ENCODE measurements around the gene HNRNPC. TPM values are rescaled to one million over a fixed set of nuclear protein-coding genes. Genes with fewer than 3 reads are reported as not detected.
A peak's percentile ranks its signal among the peaks of the same experiment; 100 is the strongest.
"Not testable (repeated sequence)": the region's sequence is repeated elsewhere in the genome, so short reads cannot be mapped to it uniquely, and the experiment has no call there.

HNRNPC gene
- total RNA-seq, 1 experiment from 2014 or later, result 1,766 TPM

DNA sequence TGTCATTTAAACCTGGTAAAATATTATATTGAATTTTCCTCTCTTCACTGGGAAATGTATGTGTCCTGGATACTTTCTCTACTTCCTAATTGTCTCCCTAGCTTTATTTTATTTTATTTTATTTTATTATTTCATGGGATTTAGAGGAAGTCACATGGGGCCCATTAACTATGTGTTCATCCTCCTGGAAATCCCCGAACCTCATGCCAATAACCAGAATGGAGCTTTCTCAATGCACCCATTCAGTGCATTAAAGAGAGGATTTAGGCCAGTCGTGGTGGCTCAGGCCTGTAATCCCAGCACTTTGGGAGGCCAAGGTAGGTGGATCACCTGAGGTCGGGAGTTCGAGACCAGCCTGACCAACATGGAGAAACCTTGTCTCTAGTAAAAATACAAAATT lies 9.4 kb upstream of the HNRNPC start:
- in situ Hi-C loops (cut with HindIII; ENCODE audit: low sequenced_read_pairs), result no loop called here
- no peak for DNase-seq (ENCODE audit: low spot score)

DNA sequence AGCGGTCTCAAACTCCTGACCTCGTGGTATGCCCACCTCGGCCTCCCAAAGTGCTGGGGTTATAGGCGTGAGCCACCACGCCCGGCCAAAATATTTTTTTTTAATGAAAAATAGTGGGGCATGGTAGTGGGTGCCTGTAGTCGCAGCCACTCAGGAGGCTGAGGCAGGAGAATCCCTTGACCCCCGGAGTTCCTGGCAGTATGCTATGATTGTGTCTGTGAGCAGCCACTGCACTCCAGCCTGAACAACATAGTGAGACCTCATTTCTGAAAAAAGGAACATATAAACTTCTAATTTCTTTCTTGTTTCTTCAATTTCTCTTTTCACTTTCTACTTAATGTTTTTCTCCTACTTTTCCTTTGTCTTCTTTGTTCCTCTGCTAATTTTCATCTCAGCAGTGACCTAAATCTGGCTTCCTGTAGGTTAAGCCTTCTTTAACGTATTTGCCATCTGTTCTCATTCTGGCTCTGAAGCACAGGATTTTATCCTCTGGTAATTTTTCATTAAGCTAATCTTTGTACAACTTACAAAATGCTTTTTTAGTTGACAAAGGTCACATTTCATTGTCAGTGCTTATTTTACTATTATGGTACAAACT lies 6.1 kb upstream of the HNRNPC start:
- DNase-seq (ENCODE audit: low spot score), result peak; percentile 72
- in situ Hi-C loops (cut with HindIII; ENCODE audit: low sequenced_read_pairs), result no loop called here

DNA sequence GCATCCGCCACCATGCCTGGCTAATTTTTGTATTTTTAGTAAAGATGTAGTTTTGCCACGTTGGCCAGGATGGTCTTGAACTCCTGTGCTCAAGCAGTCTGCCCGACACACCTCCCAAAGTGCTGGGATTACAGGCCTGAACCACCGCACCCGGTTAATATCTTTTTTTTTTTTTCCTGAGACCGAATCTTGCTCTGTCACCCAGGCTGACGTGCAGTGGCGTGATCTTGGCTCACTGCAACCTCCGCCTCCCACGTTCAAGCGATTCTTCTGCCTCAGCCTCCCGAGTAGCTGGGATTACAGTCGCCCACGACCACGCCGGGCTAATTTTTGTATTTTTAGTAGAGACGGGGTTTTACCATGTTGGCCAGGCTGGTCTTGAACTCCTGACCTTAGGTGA lies 3.4 kb upstream of the HNRNPC start:
- in situ Hi-C loops (cut with HindIII; ENCODE audit: low sequenced_read_pairs); DNase-seq (ENCODE audit: low spot score): not testable (repeated sequence)

DNA sequence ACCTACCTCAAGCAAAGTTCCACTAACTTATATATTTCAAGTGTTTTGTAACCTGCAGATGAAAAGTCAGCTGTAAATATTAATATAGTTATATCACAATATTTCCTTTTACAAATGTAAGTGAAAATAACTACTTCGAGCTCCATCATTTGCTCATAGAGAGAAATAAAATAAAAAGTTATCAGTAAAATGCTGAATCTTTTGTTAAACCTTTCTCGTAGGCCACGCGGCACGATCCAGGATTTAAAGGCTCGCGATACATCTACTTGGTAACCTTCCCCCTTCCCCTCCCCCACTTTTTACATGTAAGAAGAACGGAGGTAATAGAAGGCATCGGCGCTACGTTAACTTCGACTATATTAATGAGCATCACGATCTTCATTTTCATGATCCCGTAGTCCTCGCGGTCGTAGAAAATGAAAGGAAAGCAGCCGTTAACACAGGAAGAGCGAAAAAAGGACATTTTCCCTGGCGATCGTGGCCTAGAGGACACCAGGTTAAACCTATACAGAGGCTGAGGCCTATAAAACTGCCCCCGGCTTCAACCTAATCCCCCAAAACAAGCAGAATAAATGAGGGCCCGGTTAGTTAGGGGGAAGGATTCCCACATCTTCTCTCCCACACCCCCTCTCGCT lies 508 bp downstream of the HNRNPC start:
- DNase-seq (ENCODE audit: low spot score), result peak; percentile 48
- in situ Hi-C loops (cut with HindIII; ENCODE audit: low sequenced_read_pairs), result no loop called here

DNA sequence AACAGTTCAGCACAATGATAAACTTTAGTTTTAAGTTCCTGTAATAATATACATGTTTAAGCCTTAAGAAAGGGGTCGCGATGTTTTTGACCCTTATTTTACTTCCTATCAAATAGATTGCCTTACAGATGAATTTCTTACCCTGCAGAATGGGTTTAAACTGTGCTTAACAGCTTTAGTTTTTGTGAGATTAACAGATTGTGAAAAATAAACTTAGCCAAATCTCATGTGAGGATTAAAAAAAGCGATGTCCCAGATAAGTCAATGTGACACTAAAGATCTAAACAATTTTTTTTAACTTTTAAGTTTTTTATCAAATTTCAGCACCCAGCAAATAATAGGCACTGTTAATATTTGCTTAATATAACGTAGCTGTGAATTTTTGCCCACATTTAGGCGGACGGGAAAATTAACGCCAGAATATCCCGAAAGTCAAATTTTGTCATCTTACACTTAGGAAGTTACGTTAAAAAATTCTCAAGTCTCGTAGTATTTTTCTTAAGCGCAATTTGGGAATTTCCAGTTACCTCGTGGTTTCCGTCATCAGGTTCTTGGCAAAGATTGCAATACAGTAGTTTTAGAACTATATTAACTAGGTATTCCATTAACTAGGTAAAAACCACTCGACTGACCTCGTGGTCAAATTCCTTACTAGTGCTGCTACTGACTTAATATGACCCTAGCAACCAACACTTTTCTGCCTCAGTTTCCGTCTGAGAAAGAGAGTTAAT lies 1.2 kb downstream of the HNRNPC start:
- in situ Hi-C loops (cut with HindIII; ENCODE audit: low sequenced_read_pairs), result no loop called here
- DNase-seq (ENCODE audit: low spot score), result no peak

DNA sequence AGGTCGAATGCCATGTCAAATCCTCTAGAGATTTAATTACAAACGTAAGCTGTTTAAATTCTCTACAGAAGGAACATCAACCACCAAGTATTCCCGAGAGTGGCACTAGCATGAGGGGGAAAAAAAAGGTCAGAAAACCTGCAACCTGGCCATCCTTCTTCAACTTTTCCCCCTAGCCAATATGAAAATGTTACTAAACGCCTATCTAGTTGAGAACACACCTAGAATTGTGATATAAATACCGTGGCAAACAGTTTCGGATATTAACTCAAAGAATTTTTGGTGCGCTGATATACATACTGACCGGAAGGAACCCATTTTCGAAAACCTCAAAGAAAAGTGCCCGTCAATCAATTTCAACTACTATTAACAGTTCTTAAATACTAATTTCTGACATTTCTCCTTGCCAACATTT lies 1.8 kb downstream of the HNRNPC start:
- DNase-seq (ENCODE audit: low spot score), result no peak
- in situ Hi-C loops (cut with HindIII; ENCODE audit: low sequenced_read_pairs), result no loop called here

DNA sequence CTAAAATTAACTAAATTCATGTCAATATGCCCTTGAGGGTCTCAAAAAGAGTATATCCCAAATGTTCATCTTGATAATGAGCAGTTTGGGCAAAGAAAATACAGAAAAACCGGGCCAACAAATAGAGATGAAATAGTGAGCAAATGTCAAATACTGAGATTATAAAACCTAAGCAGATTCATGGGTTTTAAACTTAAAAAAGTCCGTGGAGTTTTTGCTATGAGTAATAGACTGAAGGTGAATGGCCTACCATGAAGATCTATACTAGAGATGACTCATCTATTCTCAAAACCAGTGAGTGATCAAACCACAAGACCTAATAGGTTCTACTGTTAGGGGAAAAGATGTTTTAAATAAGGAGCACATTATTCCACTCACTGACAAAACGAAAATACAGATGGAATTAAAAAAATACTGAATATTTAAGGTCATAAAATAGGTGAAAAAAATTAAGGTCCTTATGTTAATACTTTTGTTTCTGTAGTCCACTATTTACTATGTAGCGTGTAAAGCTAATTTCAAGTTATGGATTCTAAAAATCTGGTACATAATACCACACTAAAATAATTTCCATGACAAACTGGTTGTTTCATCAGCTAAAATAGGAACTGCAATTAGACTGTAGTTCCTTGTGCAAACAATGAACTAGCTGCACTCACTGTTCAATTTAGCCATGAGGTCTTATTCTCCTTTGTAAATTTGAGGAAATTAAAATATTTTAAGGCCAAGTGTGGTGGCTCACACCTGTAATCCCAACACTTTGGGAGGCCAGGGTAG lies 5.0 kb downstream of the HNRNPC start:
- in situ Hi-C loops (cut with HindIII; ENCODE audit: low sequenced_read_pairs), result no loop called here
- DNase-seq (ENCODE audit: low spot score), result no peak

DNA sequence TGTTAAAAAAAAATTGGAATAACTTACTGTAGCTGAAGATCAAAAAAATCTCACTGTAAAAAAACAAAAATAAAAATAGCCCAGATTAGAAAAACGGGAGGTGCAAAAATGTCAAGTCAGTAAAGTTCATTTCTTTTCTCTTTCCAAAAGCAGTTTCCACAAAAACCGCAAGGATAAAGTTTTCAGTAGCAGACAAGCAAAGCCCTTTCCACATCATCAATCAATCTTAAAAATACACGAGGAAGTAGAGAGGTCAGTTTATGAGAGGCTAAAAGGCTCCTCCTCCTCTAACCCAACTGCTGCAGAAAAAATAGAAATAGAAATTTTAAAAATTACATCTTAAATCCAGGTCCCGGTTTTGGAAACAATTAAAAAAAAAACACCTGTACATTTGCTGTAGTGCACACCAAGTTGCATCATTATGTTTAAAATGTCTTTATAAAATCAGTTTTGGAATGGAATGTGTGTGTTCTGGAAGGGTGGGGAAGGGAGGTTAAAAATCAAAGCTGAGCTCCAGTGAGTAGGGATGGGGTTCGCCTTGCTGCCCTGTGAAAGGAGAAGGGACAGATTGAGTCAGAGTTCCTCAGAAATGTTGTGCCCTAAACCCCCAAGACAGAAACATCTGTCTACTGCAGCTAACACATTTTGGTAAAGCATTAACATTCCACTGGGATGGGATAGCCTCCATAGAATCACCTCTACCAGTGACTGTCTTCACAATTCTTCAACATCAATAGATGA lies 5.8 kb downstream of the HNRNPC start:
- DNase-seq (ENCODE audit: low spot score), result no peak
- in situ Hi-C loops (cut with HindIII; ENCODE audit: low sequenced_read_pairs), result no loop called here

DNA sequence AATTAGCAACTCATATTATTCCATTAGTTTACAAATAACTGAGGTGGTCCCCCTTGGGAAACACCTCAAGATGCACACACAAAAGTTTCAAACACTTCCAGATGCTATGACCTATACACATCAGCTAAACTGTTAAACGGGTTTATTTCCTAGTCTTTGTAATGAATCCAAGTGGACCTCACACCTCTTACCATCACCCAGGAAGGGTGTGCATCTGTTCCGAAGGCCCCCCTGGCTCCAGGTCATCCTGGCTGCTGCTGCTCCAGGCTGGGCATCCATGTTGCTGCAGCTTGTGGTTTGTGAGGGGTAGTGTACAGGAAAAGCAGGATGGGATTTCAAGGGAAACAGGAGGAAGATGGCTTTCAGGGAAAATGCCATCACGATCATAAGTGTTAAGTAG lies 6.8 kb downstream of the HNRNPC start:
- in situ Hi-C loops (cut with HindIII; ENCODE audit: low sequenced_read_pairs), result no loop called here
- no peak for DNase-seq (ENCODE audit: low spot score)

DNA sequence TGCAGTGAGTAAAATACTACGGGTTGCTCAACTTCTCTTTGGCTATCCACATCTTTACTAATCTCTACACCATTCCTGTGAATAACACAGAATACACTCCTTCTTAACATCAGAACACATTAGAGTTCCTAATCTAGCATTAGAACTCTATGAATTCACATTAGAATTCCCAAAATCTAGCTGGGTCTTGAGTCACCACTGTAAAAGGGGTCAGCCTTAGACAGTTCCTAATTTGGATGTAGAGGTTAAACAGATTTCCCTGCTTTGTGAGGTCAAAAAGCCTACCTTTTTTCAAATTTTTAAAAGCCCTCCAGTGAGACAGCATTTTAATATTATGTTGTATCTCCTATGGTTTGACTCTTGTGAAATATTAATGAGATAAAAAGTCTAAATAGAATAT lies 7.4 kb downstream of the HNRNPC start:
- DNase-seq (ENCODE audit: low spot score), result no peak
- in situ Hi-C loops (cut with HindIII; ENCODE audit: low sequenced_read_pairs), result no loop called here

DNA sequence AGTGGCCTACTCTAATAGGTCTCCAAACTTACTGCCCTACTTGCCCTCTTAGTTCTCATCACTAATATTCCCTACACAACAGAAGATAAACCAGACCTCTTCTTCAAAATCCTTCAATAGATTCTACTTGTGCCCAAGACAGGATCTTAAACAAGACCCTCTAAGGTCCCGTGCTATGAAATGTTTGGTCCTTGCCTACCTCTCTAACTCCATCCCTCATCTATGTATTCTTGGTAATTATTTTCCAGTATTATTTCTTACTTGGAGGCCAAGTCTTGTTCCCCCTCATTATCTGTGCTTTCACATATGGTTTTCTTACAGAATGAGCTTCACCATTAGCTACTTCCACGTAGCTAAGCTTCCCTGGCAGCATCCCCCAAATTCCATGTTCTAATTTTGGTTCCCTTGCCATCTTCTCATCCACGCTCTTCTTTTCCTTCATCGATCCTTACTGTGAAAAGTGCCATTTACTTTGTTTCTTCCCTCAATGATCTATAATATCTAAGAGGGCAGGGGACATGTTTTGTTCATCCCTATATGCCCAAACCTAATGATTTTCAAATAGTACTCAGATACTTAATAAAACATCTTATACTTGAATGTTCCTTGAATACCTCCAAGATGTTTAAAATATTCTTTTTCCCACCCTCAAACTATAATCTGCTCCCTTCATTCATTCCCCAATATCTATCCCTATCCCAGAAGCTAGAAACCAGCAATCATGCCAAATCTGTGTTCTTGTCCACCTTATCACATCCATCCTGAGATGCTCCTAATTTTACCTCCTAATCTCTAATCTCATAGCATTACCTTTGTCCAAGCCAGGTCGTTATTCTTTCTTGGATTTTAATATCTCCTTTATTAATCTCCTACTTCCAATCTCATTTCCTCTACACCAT lies 10.1 kb downstream of the HNRNPC start:
- DNase-seq (ENCODE audit: low spot score), result no peak
- in situ Hi-C loops (cut with HindIII; ENCODE audit: low sequenced_read_pairs), result no loop called here

DNA sequence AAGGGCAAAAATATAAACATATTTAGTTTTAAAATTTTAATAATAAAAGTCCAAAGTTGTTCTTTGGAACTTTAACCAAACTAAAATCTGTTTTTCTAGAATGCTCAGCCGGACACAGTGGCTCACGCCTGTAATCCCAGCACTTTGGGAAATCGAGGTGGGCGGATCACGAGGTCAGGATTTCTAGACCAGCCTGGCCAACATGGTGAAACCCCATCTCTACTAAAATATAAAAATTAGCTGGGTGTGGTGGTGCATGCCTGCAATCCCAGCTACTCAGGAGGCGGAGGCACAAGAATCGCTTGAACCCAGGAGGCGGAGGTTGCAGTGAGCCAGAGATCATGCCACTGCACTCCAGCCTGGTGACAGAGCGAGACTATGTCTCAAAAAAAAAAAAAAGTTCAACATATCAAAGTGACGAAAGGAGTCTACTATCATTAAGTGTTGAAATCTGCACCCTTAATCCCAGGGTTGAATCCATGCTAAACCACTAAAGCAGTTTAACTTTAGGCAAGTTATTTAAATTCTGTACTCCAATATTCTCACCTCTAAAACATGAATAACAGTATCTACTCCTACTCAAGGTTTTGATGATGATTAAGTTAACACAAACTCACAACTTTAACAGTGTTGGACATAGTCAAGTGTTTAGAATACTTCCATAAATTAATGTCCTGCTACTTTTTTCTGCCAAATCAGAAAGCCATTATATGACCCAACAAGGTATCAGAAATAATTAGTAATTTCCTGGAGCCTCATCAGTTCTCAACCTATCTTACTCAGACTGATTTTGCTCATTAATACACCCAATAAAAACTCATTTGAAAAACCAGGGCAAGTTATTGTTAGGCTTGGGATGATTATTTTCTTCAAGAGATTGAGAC lies 11.0 kb downstream of the HNRNPC start:
- no peak for DNase-seq (ENCODE audit: low spot score)
- in situ Hi-C loops (cut with HindIII; ENCODE audit: low sequenced_read_pairs), result no loop called here

DNA sequence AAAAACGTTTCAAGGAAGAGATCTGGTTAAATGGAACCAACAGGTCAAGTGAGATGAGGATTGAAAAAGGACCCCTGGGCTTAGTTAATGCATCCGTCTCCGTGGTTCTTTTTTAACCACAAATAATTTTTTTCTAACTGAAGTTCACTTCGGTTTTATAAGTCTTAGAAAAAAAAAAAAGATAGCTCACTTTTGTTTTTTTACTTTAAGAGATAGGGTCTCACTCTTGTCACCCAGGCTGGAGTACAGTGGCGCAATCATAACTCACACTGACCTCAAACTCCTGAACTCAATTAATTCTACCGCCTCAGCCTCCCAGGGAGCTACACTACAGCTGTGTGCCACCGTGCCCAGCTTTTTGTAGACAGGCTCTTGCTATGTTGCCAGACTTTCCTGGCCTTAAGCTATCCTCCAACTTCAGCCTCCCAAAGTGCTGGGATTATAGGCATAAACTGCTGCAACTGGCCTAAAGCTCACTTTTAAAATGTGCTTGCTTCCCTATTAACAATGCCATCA lies 11.8 kb downstream of the HNRNPC start:
- no peak for DNase-seq (ENCODE audit: low spot score)
- in situ Hi-C loops (cut with HindIII; ENCODE audit: low sequenced_read_pairs), result no loop called here

DNA sequence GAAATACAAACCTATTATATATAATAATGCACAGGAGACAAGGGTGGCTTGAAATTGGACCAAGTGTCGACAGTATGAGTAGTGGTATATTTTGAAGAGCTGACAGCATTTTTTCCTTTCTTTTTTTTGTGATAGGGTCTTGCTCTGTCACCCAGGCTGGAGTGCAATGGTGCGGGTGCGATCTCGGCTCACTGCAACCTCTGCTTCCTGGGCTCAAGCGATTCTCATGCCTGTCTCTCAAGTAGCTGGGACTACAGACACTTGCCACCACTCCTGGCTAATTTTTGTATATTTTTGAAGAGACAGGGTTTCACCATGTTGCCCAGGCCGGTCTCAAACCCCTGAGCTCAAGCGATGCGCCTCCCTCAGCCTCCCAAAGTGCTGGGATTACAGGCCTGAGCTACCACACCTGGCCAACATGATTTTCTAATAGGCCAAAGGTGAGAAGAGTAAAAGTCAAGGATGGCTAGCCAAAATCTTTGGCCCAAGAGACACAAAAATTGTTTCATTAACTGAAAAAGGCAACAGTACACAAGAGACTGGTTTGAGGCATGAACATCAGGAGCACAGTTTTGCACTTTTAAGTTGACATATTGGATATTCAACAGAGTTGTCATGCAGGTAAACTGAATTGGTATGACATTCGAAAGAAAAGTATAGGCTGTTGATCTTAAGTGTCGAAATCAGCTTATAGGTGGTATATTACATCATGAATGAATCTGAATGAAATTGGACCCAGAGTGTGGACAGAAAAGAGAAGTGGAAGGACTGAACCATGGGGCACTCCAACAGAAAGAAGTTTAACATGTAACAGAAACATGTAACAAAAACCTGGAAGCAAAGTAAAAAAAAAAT lies 12.5 kb downstream of the HNRNPC start:
- in situ Hi-C loops (cut with HindIII; ENCODE audit: low sequenced_read_pairs), result no loop called here
- no peak for DNase-seq (ENCODE audit: low spot score)

DNA sequence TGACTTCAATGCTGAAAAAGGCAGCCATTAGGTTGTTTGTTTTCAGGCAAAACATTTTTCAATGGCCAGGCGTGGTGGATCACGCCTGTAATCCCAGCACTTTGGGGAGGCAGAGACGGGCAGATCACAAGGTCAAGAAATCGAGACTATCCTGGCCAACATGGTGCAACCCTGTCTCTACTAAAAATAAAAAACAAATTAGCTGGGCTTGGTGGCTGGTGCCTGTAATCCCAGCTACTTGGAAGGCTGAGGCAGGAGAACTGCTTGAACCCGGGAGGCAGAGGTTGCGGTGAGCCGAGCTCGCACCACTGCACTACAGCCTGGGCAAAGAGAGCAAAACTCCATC lies 13.2 kb downstream of the HNRNPC start:
- DNase-seq (ENCODE audit: low spot score); in situ Hi-C loops (cut with HindIII; ENCODE audit: low sequenced_read_pairs): not testable (repeated sequence)

DNA sequence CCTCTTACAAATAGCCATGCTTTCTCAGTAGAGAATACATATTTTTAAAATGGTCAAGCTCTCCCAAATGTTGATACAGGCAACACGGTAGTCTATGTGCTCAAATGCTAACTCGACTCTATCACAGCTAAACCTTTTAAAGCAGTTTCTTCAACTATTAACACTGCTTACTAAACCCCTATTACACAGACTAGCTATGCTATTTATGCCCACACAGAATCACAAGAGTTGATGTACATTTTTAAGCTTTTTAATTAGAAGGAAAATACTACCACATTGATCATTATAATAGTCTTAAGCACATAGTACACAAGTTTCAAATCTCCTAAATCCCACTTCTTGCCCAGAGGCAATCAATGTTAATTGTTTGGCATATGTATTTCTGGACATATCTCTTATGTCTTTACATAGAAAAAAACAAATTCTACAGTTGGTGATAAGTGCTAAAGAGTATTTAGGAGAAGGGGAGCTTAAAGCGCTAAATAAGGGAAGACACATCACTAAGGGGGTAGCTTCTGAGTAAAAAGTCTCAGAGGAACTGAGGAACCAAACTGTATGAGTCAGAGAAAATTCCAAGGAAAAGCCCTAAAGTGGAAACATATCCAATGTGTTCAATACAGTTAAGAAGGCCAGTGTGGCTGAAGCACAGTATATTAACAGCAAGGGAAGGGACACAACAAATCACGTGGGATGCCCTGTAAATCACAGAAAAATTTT lies 13.7 kb downstream of the HNRNPC start:
- in situ Hi-C loops (cut with HindIII; ENCODE audit: low sequenced_read_pairs), result no loop called here

More for the DNA sequence above, 13.7 kb downstream of the HNRNPC start:
- DNase-seq (ENCODE audit: low spot score), result no peak

All from G401 (cell line).